HK-2 (cell line): ENCODE data around the gene TDRD9.
A peak's percentile ranks its signal among the peaks of the same experiment; 100 is the strongest.
"Not testable (repeated sequence)": the region's sequence is repeated elsewhere in the genome, so short reads cannot be mapped to it uniquely, and the experiment has no call there.

Experiments
- DNase-seq: peaks from one replicate; pipeline ENCODE4 v3.0.0-alpha.2; 2018; ENCODE audit not compliant: unreplicated experiment

The TDRD9 gene

GRCh38 chr14:103920981-103921854 is 7.0 kb upstream of the TDRD9 start:
- DNase-seq = peak; percentile 93

- DNase-seq = not testable (repeated sequence)
Measured at GRCh38 chr14:103921855-103922200, 6.4 kb upstream of the TDRD9 start.

GRCh38 chr14:103923863-103924262 is 4.4 kb upstream of the TDRD9 start:
- no peak for DNase-seq

GRCh38 chr14:103925316-103925715 is 2.9 kb upstream of the TDRD9 start:
- no peak for DNase-seq

GRCh38 chr14:103927566-103927965 is 690 bp upstream of the TDRD9 start:
- DNase-seq = no peak

GRCh38 chr14:103930051-103930604 is 1.9 kb downstream of the TDRD9 start:
- DNase-seq = no peak

- DNase-seq = no peak
Measured at GRCh38 chr14:103931422-103931821, 3.2 kb downstream of the TDRD9 start.

- DNase-seq = no peak
Measured at GRCh38 chr14:103932791-103933490, 4.7 kb downstream of the TDRD9 start.

GRCh38 chr14:103935102-103935501 is 6.8 kb downstream of the TDRD9 start:
- DNase-seq = no peak

- DNase-seq = no peak
Measured at GRCh38 chr14:103941462-103941861, 13.2 kb downstream of the TDRD9 start.

- no peak for DNase-seq
Measured at GRCh38 chr14:103941973-103942736, 13.9 kb downstream of the TDRD9 start, which contains the start of gene RD3L. TSS of gene RD3L (minus strand) at chr14:103942529. CDS start at chr14:103941695, 834 bp downstream.

- DNase-seq = no peak
Measured at GRCh38 chr14:103943673-103944072, 15.4 kb downstream of the TDRD9 start.

- DNase-seq = no peak
Measured at GRCh38 chr14:103946975-103947374, 18.7 kb downstream of the TDRD9 start.

- DNase-seq = no peak
Measured at GRCh38 chr14:103948442-103948841, 20.2 kb downstream of the TDRD9 start.

- DNase-seq = no peak
Measured at GRCh38 chr14:103949131-103949790, 21.0 kb downstream of the TDRD9 start.

- no peak for DNase-seq
Measured at GRCh38 chr14:103960457-103961055, 32.3 kb downstream of the TDRD9 start.

GRCh38 chr14:103961928-103962578 is 33.8 kb downstream of the TDRD9 start:
- no peak for DNase-seq

GRCh38 chr14:103966631-103967030 is 38.4 kb downstream of the TDRD9 start:
- no peak for DNase-seq

GRCh38 chr14:103969961-103970360 is 41.7 kb downstream of the TDRD9 start:
- DNase-seq = no peak

GRCh38 chr14:103973354-103973753 is 45.1 kb downstream of the TDRD9 start:
- DNase-seq = no peak

- no peak for DNase-seq
Measured at GRCh38 chr14:103974575-103974974, 46.3 kb downstream of the TDRD9 start.
